Left ventricle myocardium inferior (tissue), 1 donor: ENCODE measurements around the gene SLC40A1. TPM values are rescaled to one million over a fixed set of nuclear protein-coding genes. Genes with fewer than 3 reads are reported as not detected.
A peak's percentile ranks its signal among the peaks of the same experiment; 100 is the strongest.

Source experiments
- DNase-seq: peaks from one replicate; pipeline ENCODE4 v3.0.0-alpha.2; 2020
- H3K27ac ChIP-seq: fragments of 200-600 bp; replicated peaks from 2 replicates; pipeline ENCODE4 v1.8.0; 2021
- H3K27me3 ChIP-seq: fragments of 200-600 bp; 2 replicates; pipeline ENCODE4 v1.8.0; 2021; ENCODE audit warnings: low read depth
- H3K36me3 ChIP-seq: fragments of 200-600 bp; 2 replicates; pipeline ENCODE4 v1.8.0; 2021
- H3K4me1 ChIP-seq: fragments of 200-600 bp; 2 replicates; pipeline ENCODE4 v1.8.0; 2021
- H3K4me3 ChIP-seq: fragments of 200-600 bp; 2 replicates; pipeline ENCODE4 v1.8.0; 2021; ENCODE audit warnings: mild to moderate bottlenecking, moderate library complexity
- H3K9me3 ChIP-seq: fragments of 200-600 bp; replicated peaks from 2 replicates; pipeline ENCODE4 v1.8.0; 2021
- CTCF ChIP-seq: fragments of 200-600 bp; IDR thresholded peaks from 2 replicates; pipeline ENCODE4 v1.8.0; 2021; ENCODE audit warnings: antibody characterized with exemption, mild to moderate bottlenecking, borderline replicate concordance
- intact Hi-C: fragments of 100-400 bp; cut with micrococcal nuclease; formaldehyde crosslinking; loops from one replicate; pipeline ENCODE4 v1.11.0; 2022
- total RNA-seq: library from RNA; stranded (reverse); fragmentation: NEBNext Ultra II Directional; extraction: Animal tissue kit (Norgen Biotek cat#: 25700); gene quantifications from one replicate; pipeline ENCODE4 v1.2.1, GENCODE V29; 2021
- donor health status: DM: no; HTN: yes; CAD: no; lungs with severe emphysema.

SLC40A1 gene
- total RNA-seq, 1 donor from 2014 or later: 44.0 TPM

DNA sequence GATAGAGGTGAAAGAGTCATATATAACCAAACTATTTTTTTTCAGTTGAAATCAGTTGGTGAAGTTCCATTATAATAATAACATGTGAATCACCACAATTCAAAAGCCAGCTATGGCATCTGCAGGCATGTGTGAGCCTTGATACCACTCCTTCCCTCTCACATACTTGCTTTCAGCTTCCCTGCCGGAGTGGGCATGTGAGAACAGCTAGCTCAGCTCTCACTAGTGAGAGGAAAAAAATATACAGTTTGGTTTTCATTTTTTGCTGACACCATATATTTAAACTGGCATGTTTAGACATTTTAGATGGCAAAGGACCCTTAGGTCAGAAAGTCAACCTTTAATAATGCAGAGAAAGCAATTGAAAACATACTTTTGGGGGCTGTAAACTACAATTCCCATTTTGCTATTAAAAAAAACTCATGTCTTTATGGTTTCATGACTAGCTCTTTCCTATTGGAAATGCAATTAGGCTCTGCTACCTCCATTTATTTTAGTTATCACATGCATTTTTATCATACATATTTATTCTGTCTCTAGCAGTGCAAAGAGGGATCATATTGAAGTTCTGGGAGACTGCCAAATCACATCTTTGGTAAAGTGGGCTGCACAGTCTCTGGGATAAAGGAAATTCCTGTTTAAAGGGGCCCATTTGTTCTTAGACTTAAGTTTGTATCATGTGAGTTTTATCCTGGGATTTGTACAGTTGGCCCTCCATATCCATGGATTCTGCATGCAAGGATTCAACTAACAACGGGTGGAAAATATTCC, 33.2 kb upstream of the SLC40A1 start:
- intact Hi-C loops: no loop called here
- Histone ChIP-seq H3K9me3 (no peaks in the 10 kb centered on the region), H3K4me1 (peaks cover 35% of the 10 kb centered on the region), H3K27me3 (no peaks in the 10 kb centered on the region), H3K27ac (peak overlapping the region; percentile 88), H3K36me3 (no peaks in the 10 kb centered on the region), H3K4me3 (peak overlapping the region; percentile 53)
- DNase-seq: no peak
- TF ChIP-seq CTCF: no peak

DNA sequence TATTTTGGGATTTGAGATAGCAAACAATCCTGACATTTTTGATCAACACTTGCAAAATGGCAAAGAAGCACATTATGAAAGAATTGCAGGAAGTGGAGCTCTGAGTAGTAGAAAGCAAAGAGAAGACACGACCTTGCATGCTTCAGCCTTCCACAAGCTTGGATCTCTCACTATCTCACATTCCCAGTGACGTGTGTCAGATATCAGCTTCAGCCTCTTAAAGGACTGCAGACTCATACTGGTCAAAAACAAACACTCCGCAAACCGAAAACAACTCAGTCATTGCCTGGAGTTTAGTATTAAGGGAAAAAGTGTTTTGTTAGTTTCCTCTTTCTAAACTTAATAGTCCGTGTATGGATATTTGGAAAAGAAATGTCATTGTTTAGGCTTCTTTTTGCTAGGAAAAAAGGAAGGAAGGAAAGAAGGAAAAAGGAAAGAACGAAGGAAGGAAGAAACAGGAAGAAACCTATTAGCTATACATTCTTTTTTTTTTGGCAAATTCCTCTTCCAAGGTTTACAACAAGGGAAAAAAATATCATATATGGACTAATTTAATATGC, 32.6 kb upstream of the SLC40A1 start:
- no peaks in the 10 kb centered on the region for H3K9me3 ChIP-seq
- intact Hi-C loops: no loop called here
- H3K27ac ChIP-seq: peak overlapping the region; percentile 88
- H3K4me1 ChIP-seq: peaks cover 35% of the 10 kb centered on the region
- no peaks in the 10 kb centered on the region for H3K36me3 ChIP-seq
- H3K4me3 ChIP-seq: peak overlapping the region; percentile 53
- TF ChIP-seq CTCF: no peak
- no peak for DNase-seq
- H3K27me3 ChIP-seq: no peaks in the 10 kb centered on the region

- intact Hi-C loops: no loop called here
- TF ChIP-seq CTCF: no peak
- DNase-seq: no peak
Observed at GRCh38 chr2:189610700-189611099, 30.1 kb upstream of the SLC40A1 start.

DNA sequence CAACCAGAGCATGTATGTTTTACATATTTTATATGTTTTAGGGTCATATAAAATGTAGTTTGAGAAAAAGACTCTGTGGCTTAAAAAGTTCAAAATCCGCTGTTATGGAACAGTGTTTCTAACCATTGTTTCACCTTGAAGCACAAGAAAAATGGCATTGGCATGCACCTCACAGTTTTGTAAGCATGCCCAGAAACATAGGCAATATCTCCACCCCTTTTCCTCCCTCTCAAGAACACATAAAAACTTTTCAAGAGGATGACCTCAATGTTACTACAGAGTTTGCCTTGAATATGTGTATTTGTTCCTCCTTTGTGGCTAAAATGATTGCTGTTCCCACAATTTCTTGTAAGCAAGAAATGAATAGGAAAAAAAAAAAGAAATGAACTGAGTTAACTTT, 29.3 kb upstream of the SLC40A1 start:
- intact Hi-C loops: no loop called here
- H3K9me3 ChIP-seq: no peaks in the 10 kb centered on the region
- no peak for TF ChIP-seq CTCF
- no peak overlapping the region for H3K27ac ChIP-seq
- no peak overlapping the region for H3K4me3 ChIP-seq
- DNase-seq: no peak
- H3K36me3 ChIP-seq: no peaks in the 10 kb centered on the region
- peaks cover 35% of the 10 kb centered on the region for H3K4me1 ChIP-seq
- no peaks in the 10 kb centered on the region for H3K27me3 ChIP-seq

More at GRCh38 chr2:189610700-189611099, 30.1 kb upstream of the SLC40A1 start:
- Histone ChIP-seq H3K27me3 (no peaks in the 10 kb centered on the region), H3K36me3 (no peaks in the 10 kb centered on the region), H3K27ac (no peak overlapping the region), H3K4me1 (peaks cover 35% of the 10 kb centered on the region), H3K9me3 (no peaks in the 10 kb centered on the region), H3K4me3 (no peak overlapping the region)

- TF ChIP-seq CTCF: no peak
- intact Hi-C loops: no loop called here
Observed at GRCh38 chr2:189609423-189609816, 28.8 kb upstream of the SLC40A1 start.

More at GRCh38 chr2:189609423-189609816, 28.8 kb upstream of the SLC40A1 start:
- DNase-seq: no peak
- H3K27me3 ChIP-seq: no peaks in the 10 kb centered on the region
- H3K27ac ChIP-seq: no peak overlapping the region
- H3K4me1 ChIP-seq: peaks cover 35% of the 10 kb centered on the region
- no peak overlapping the region for H3K4me3 ChIP-seq
- H3K9me3 ChIP-seq: no peaks in the 10 kb centered on the region
- no peaks in the 10 kb centered on the region for H3K36me3 ChIP-seq
